ENCODE results near the gene GPR3.

GRCh38 chr1:27356277-27356618 is 36.2 kb upstream of the GPR3 start:
- TF ChIP-seq SPI1 (IDR thresholded peaks at IDR 0.05; ENCODE audit: low read depth, low read length) (no peak), TAF1 (IDR thresholded peaks at IDR 0.05; ENCODE audit: low read depth, low read length) (no peak), POLR2A (IDR thresholded peaks at IDR 0.05; ENCODE audit: low read depth, low read length) (no peak), POLR2AphosphoS5 (IDR thresholded peaks at IDR 0.05; ENCODE audit: low read depth, low read length) (no peak), PAX5 (IDR thresholded peaks at IDR 0.05; ENCODE audit: insufficient read depth, low read length, severe bottlenecking) (no peak), POU2F2 (IDR thresholded peaks at IDR 0.05; ENCODE audit: low read depth, low read length) (no peak)
